ENCODE results near the gene THADA.
A peak's percentile ranks its signal among the peaks of the same experiment; 100 is the strongest.

Gene THADA

GRCh38 chr2:43430489-43430888 lies 165.3 kb downstream of the THADA start:
- no peak for DNase-seq

GRCh38 chr2:43429369-43429768 lies 166.5 kb downstream of the THADA start:
- no peak for DNase-seq

- DNase-seq, result no peak
Measured at GRCh38 chr2:43427032-43427424, 168.8 kb downstream of the THADA start.

- peak; percentile 13 for DNase-seq
Measured at GRCh38 chr2:43426305-43427031, 169.4 kb downstream of the THADA start.

- DNase-seq, result no peak
Measured at GRCh38 chr2:43425659-43426058, 170.2 kb downstream of the THADA start.

- no peak for DNase-seq
Measured at GRCh38 chr2:43424262-43425207, 171.3 kb downstream of the THADA start.

GRCh38 chr2:43423941-43424261 lies 171.9 kb downstream of the THADA start:
- DNase-seq, result no peak

GRCh38 chr2:43421194-43421593 lies 174.6 kb downstream of the THADA start:
- DNase-seq, result no peak

- no peak for DNase-seq
Measured at GRCh38 chr2:43420389-43420801, 175.4 kb downstream of the THADA start.

GRCh38 chr2:43419876-43420275 lies 176.0 kb downstream of the THADA start:
- DNase-seq, result no peak

- no peak for DNase-seq
Measured at GRCh38 chr2:43419243-43419642, 176.6 kb downstream of the THADA start.

GRCh38 chr2:43418680-43419079 lies 177.2 kb downstream of the THADA start:
- no peak for DNase-seq

- DNase-seq, result no peak
Measured at GRCh38 chr2:43417300-43417699, 178.5 kb downstream of the THADA start.

- no peak for DNase-seq
Measured at GRCh38 chr2:43415592-43415991, 180.2 kb downstream of the THADA start.

GRCh38 chr2:43414586-43415135 lies 181.2 kb downstream of the THADA start:
- no peak for DNase-seq

- DNase-seq, result no peak
Measured at GRCh38 chr2:43414033-43414432, 181.8 kb downstream of the THADA start.

GRCh38 chr2:43412114-43412753 lies 183.6 kb downstream of the THADA start:
- no peak for DNase-seq

- DNase-seq, result no peak
Measured at GRCh38 chr2:43410055-43410604, 185.7 kb downstream of the THADA start.

- no peak for DNase-seq
Measured at GRCh38 chr2:43408407-43409160, 187.3 kb downstream of the THADA start.

- no peak for DNase-seq
Measured at GRCh38 chr2:43407935-43408334, 187.9 kb downstream of the THADA start.

GRCh38 chr2:43406651-43407279 lies 189.1 kb downstream of the THADA start:
- DNase-seq, result no peak

GRCh38 chr2:43405829-43406228 lies 190.0 kb downstream of the THADA start:
- DNase-seq, result no peak

Data from T-helper 9 cell (primary cell).